HTERT RPE-1 (cell line): ENCODE measurements around the gene KPNA4.
"Not testable (repeated sequence)": the region's sequence is repeated elsewhere in the genome, so short reads cannot be mapped to it uniquely, and the experiment has no call there.

Source experiments
- in situ Hi-C: fragments of 300-500 bp; cut with MboI; formaldehyde crosslinking; loops from 4 replicates; pipeline ENCODE4 v1.14.3; 2020; ENCODE audit warnings: low sequenced_read_pairs

The KPNA4 gene

GRCh38 chr3:160573955-160574525, 8.7 kb upstream of the KPNA4 start:
- in situ Hi-C loops, result not testable (repeated sequence)

- in situ Hi-C loops, result no loop called here
These were observed 4.7 kb upstream of the KPNA4 start for GRCh38 chr3:160569894-160570652.

- in situ Hi-C loops, result no loop called here
These were observed 3.6 kb upstream of the KPNA4 start for GRCh38 chr3:160568989-160569388.

GRCh38 chr3:160567774-160568173, 2.4 kb upstream of the KPNA4 start:
- in situ Hi-C loops, result no loop called here

GRCh38 chr3:160566499-160566898, 1.1 kb upstream of the KPNA4 start:
- in situ Hi-C loops, result no loop called here

- in situ Hi-C loops, result no loop called here
These were observed 376 bp downstream of the KPNA4 start for GRCh38 chr3:160564949-160565441.

GRCh38 chr3:160564258-160564911, 986 bp downstream of the KPNA4 start:
- in situ Hi-C loops, result no loop called here

- in situ Hi-C loops, result no loop called here
These were observed 2.4 kb downstream of the KPNA4 start for GRCh38 chr3:160562952-160563351.

- in situ Hi-C loops, result no loop called here
These were observed 7.8 kb downstream of the KPNA4 start for GRCh38 chr3:160557571-160557970.

GRCh38 chr3:160556141-160556540, 9.2 kb downstream of the KPNA4 start:
- in situ Hi-C loops, result no loop called here

- in situ Hi-C loops, result no loop called here
These were observed 10.4 kb downstream of the KPNA4 start for GRCh38 chr3:160554980-160555379.

- in situ Hi-C loops, result no loop called here
These were observed 11.5 kb downstream of the KPNA4 start for GRCh38 chr3:160553827-160554226.

GRCh38 chr3:160546727-160547126, 18.6 kb downstream of the KPNA4 start:
- in situ Hi-C loops, result no loop called here

GRCh38 chr3:160545504-160545871, 19.9 kb downstream of the KPNA4 start:
- in situ Hi-C loops, result no loop called here

- in situ Hi-C loops, result no loop called here
These were observed 20.4 kb downstream of the KPNA4 start for GRCh38 chr3:160544844-160545503.

GRCh38 chr3:160540551-160540950, 24.8 kb downstream of the KPNA4 start:
- in situ Hi-C loops, result no loop called here

- in situ Hi-C loops, result no loop called here
These were observed 26.5 kb downstream of the KPNA4 start for GRCh38 chr3:160538895-160539294.

GRCh38 chr3:160537729-160538128, 27.6 kb downstream of the KPNA4 start:
- in situ Hi-C loops, result no loop called here

- in situ Hi-C loops, result no loop called here
These were observed 33.0 kb downstream of the KPNA4 start for GRCh38 chr3:160532371-160532770.

GRCh38 chr3:160531311-160531710, 34.1 kb downstream of the KPNA4 start:
- in situ Hi-C loops, result no loop called here

GRCh38 chr3:160516391-160516790, 49.0 kb downstream of the KPNA4 start:
- in situ Hi-C loops, result not testable (repeated sequence)

- in situ Hi-C loops, result no loop called here
These were observed 64.0 kb downstream of the KPNA4 start for GRCh38 chr3:160501325-160501724.
